AG09319 (cell line): ENCODE data around the gene MUC5B.
"Not testable (repeated sequence)": the region's sequence is repeated elsewhere in the genome, so short reads cannot be mapped to it uniquely, and the experiment has no call there.

Source experiments
- DNase-seq: peaks from one replicate; pipeline ENCODE4 v3.0.0-alpha.2; 2010; ENCODE audit warnings: low read depth; ENCODE audit errors: extremely low read depth
- CTCF ChIP-seq: IDR thresholded peaks from 2 replicates; pipeline ENCODE4 v1.5.1; 2011; ENCODE audit warnings: low read depth, mild to moderate bottlenecking, inconsistent platforms, low read length, moderate library complexity

MUC5B gene

GRCh38 chr11:1181420-1181819, 41.4 kb upstream of the MUC5B start:
- TF ChIP-seq CTCF = no peak
- no peak for DNase-seq

GRCh38 chr11:1181853-1182535, 40.9 kb upstream of the MUC5B start:
- no peak for TF ChIP-seq CTCF
- DNase-seq = no peak

- DNase-seq = not testable (repeated sequence)
These were observed 38.7 kb upstream of the MUC5B start for GRCh38 chr11:1184139-1184538.

- not testable (repeated sequence) for DNase-seq
These were observed 34.3 kb upstream of the MUC5B start for GRCh38 chr11:1188451-1189130.

- DNase-seq = not testable (repeated sequence)
These were observed 33.0 kb upstream of the MUC5B start for GRCh38 chr11:1189816-1190215.

- not testable (repeated sequence) for DNase-seq
These were observed 30.9 kb upstream of the MUC5B start for GRCh38 chr11:1191786-1192470.

- no peak for DNase-seq
- TF ChIP-seq CTCF = no peak
These were observed 30.0 kb upstream of the MUC5B start for GRCh38 chr11:1192741-1193325.

GRCh38 chr11:1193326-1194230, 29.3 kb upstream of the MUC5B start:
- TF ChIP-seq CTCF = no peak

More at GRCh38 chr11:1193326-1194230, 29.3 kb upstream of the MUC5B start:
- DNase-seq = no peak
